ENCODE data around the gene ARHGEF3.
A peak's percentile ranks its signal among the peaks of the same experiment; 100 is the strongest.
"Not testable (repeated sequence)": the region's sequence is repeated elsewhere in the genome, so short reads cannot be mapped to it uniquely, and the experiment has no call there.

Gene ARHGEF3

DNA sequence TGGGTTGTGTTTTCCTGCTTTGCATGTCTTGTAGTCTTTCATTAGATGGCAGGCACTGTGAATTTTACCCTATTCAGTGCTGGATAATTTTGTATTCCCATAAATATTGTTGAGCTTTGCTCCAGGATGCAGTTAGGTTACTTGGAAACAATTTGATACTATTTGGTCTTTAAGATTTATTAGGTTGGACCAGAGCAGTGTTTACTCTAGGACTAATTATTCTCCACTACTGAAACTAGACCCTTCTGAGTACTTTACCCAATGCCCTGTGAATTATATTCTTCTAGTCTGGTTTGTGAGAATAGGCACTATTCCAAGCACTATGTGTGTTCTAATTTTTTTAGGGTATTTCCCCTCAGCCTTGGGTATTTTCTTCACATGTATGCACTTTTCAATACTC lies 80.9 kb downstream of the ARHGEF3 start:
- no peak for DNase-seq

DNA sequence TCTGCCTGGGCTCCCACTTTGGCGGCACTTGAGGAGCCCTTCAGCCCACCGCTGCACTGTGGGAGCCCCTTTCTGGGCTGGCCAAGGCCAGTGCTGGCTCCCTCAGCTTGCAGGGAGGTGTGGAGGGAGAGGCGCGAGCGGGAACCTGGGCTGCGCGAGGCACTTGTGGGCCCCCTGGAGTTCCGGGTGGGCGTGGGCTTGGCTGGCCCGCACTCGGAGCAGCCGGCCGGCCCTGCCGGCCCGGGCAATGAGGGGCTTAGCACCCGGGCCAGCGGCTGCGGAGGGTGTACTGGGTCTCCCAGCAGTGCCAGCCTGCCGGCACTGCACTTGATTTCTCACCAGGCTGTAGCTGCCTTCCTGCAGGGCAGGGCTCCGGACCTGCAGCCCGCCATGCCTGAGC lies 82.9 kb downstream of the ARHGEF3 start:
- DNase-seq: not testable (repeated sequence)

DNA sequence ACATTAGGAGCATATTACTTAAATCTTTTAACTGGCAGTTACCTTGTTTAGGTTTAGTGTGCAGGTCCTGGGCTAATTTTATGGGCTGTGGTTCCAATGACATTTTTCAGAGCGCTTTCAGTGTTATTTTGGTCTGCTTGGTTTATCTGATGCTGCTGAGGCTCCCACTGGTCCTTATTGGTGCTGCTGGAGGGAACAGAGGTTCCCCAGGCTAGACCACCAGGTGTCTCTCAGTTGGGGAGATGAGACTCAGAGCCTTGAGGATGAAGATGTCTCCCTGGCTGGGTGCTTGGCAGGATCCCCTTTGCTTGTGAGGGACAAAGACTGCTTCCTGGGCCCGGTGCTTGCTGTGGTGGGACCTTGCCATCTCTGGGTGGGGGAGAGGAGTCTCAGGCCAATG lies 90.4 kb downstream of the ARHGEF3 start:
- DNase-seq: no peak

DNA sequence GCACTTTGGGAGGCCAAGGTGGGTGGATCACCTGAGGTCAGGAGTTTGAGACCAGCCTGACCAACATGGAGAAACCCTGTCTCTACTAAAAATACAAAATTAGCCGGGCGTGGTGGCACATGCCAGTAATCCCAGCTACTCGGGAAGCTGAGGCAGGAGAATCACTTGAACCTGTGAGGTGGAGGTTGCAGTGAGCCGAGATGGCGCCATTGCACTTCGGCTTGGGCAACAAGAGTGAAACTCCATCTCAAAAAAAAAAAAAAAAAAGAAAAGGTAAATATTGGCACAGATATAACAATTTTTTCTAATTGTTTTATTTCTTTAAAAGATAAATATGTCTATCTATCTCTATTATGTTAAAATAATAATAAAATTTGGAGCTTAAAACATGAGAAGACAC lies 94.3 kb downstream of the ARHGEF3 start:
- DNase-seq: not testable (repeated sequence)

DNA sequence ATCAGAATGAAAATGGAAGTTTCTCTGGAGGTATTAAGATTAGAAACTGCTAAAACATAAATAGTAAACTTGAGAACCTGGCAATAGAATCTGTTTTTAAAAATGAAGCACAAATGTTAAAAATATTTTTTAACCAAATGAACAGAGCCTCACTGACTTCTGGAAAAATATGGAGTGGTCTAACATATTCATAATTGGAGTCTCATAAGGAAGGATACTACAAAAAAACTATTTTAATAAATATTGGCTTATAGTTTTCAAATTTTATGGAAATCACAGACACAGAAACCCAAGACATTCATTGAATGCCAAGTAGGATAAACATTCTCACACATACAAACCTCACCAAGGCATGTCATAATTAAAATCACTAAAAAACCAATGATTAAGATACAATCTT lies 95.1 kb downstream of the ARHGEF3 start:
- no peak for DNase-seq

DNA sequence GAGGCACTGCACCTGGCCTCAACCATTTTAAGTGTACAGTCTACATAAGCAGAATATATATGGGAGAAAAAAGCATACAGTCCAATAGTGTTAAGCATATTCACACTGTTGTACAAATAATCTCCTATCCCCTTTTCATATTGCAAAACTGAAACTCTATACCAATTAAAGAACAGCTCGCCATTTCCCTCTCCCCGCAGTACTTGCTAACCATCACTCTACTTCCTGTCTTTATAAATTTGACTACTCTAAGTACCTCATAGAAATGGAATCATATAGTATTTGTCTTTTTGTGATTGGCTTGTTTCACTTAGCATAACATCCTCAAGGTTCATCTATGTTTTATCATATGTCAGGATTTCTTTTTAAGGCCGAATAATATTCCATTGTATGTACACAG lies 97.0 kb downstream of the ARHGEF3 start:
- DNase-seq: no peak

DNA sequence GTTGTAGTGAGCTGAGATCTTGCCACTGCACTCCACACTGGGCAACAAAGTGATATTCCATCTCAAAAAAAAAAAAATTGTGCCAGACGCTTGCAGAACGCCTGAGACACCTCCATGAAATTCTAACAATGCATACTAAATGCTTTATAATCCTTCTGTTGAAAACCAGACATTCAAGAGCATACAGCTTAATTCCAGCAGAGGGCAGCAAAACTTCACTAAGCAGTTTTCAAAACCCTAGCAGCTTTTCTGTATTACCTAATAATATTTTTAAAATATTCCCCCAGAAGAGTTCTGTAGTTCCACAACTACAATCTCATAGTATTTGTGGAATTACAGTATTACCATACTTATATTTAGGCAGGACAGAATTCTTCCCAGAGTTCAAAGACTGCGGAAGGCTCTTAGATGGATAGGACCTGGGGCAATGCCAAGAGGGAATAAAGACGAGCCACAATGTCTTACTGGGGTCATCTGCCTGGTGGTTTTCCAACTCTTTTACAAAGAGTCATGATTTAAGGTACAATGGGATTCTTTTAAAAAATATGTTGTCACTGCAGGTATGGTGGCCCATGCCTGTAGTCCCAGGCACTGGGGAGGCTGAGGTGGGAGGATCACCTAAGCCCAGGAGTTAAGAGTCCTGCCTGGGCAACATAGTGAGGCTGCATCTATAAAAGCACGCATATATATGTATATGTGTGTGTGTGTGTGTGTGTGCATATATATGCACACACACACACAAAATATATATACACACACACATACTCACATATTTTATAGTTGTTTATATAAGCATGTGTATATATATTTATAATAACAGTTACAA lies 99.0 kb downstream of the ARHGEF3 start:
- peak; percentile 64 for DNase-seq

DNA sequence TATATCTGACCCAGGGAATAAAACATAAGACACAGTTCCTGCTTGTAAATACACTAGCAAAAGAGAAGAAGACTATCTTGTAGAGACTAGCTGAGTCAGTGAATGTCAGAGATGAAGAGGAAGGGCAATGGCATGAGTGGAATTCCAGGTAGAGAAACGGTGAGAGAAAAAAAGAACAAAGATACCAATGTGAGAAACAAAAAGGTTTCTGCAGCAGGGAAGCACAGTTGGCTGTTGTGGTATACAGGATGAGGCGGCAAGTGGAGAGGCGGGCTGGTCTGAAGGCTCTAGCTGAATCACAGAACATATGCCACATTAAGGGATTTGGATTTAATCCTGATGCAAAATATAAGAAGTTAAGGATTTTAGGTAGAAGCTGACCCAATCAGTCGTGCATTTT lies 101.6 kb downstream of the ARHGEF3 start:
- no peak for DNase-seq

DNA sequence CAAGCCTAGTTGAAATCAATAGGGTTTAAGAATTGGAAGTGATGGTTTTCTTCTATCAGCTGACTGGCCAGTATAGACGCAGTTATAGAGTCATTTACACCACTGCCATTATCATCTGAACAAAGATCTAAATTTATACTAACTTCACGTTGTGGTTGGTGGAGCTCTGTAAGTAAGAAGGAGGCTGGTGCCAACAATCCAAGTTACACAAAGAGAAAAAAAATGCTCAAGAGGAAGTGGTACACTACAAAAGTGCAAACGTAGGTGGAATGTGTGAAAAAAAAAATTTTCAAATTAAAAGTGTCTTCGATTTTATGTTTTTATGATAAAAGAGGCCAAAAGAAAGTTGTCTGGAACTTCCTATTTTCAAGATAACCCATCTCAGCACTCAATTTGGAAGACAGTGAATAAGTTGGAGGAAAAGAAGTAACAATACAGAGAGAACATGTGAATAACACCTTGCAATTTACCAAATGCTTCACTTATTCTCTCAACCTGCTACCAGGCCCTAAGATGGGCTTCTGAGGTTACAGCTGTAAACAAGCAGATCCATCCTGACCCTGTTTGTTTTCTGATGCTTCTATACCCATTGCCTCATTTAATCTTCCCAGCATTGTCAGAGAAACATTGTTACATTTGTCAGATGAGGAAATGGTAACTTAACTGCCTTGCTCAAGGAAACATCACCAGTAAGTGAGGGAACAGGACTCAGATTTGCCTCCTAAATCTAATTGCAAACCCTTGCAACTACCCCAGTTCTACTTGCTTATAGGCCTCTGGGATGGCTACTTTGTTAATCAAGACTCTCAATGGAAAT lies 106.7 kb downstream of the ARHGEF3 start:
- no peak for DNase-seq

DNA sequence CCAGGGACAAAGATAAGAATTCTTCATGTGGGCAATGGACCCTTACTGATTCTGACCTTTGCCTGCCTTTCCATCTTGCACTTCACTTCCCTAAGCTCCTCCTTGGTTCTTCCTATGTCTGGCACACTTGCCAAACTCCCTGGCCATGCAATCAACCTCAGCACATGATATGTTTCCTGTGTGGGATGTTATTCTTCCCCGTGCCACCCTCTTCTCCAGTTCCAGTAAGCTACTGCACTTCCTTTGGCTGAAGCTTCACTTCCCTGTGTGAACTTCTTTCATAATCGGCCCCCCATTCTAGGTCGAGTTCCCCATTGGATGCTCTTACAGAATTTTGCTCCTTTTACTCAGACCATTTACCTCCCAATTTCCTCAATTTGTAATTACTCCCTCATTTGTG lies 108.0 kb downstream of the ARHGEF3 start:
- no peak for DNase-seq

DNA sequence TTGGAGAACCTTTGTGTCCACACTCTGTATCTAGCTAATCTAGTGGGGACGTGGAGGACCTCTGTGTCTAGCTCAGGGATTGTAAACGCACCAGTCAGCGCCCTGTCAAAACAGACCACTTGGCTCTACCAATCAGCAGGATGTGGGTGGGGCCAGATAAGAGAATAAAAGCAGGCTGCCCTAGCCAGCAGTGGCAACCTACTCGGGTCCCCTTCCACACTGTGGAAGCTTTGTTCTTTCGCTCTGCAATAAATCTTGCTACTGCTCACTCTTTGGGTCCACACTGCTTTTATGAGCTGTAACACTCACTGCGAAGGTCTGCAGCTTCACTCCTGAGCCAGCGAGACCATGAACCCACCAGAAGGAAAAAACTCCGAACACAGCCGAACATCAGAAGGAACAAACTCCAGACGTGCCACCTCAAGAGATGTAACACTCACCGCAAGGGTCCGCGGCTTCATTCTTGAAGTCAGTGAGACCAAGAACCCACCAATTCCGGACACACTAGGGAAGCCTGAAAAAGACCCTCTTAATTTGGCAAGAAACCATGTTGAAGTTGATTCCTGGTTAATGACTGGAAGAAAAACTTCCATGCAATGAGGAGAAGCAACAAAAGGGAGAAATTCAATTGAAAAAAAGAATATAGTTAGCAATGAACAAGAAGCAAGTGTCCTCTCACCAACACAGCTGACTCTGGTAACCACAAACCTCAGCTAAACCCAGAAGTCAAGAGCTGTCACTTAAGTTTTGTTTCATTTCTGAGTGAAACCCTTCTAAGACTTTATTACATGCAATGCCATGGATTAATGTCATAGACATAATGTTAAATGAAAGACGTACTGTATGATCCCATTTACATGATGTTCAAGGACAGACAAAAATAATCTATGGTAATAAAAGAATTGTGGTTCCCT lies 109.0 kb downstream of the ARHGEF3 start:
- DNase-seq: not testable (repeated sequence)

DNA sequence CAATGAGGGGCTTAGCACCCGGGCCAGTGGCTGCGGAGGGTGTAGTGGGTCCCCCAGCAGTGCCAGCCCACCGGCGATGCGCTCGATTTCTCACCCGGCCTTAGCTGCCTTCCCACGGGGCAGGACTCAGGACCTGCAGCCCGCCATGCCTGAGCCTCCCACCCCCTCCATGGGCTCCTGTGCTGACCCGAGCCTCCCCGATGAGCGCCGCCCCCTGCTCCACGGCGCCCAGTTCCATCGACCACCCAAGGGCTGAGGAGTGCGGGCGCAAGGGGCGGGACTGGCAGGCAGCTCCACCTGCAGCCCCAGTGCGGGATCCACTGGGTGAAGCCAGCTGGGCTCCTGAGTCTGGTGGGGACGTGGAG lies 109.8 kb downstream of the ARHGEF3 start:
- DNase-seq: not testable (repeated sequence)

DNA sequence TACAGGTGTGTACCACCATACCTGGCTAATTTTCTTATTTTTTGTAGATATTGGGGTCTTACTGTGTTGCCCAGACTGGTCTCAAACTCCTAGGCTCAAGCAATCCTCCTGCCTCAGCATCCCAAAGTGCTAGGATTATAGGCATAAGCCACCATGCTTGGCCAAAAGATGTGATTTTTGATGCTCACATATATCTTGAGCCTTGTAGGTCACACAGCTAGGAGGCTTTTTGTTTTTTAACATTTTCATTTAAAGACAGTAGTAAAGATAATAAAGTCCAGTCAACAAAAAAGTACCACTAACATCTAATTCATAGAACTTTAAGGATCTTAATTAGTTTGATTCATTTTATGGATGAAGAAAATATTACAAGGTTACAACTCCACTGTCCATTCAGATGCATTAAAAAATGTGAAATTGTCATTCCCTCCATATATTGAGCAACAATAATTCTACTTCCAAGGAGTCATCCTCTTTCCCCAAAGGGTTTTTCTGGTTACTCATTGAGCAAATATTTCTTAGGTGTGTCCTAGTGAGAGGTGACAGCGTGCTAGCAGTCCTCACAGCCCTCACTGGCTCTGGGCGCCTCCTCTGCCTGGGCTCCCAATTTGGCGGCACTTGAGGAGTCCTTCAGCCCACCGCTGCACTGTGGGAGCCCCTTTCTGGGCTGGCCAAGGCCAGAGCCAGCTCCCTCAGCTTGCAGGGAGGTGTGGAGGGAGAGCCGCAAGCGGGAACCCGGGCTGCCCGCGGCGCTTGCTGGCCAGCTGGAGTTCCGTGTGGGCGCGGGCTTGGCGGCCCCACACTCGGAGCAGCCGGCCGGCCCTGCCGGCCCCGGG lies 110.4 kb downstream of the ARHGEF3 start:
- DNase-seq: no peak

DNA sequence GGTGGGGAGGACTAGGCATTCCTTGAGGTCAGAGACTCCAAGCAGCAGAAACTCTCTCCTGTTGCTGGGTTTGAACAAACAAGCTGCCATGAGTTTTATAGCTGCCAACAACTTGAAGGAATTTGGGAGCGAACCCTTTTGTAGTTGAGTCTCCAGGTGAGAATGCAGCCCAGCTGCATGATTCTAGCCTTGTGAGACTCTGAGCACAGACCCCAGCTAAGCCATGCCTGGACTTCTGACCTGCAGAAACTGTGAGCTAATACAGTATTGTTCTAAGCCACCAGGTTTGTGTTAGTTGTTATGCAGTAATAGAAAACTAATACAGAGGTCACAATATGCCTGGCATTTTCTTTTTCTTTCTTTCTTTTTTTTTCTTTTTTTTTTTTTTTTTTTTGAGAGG lies 112.4 kb downstream of the ARHGEF3 start:
- DNase-seq: no peak

DNA sequence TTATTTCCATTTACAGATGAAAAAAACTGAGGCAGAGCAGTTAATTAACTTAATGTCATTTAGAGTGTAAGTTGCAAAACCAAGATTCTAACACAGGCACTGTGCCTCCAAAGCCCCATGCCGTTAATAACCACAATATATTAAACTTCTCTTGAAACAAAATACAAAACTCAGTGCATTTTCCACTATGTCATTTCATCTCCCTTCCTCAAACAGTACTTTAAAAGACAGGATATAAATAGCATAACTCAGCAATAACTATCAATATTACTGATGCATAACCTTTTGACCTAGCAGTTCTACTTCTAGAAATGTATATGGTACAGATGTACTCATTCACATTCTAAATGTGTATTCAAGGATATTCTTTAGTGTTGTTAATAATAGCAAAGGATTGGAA lies 113.6 kb downstream of the ARHGEF3 start:
- no peak for DNase-seq

DNA sequence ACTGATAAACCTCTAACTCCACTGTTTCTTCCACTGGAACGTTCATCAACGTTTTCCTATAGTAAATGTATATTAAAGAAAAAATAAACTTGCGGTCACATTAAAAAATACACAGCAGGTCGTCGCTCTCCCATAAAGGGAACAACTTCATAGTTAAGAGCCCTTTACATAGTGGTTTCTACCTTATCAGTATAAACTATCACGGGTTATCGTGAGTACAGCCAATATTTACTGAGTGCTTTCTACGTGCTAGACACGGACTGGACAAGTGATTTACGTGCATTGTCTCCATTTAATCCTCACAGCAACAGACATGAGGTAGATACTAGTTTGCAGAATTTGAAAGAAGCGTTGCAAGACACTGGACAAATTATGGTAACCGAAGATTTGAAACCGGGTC lies 117.7 kb downstream of the ARHGEF3 start:
- DNase-seq: no peak

DNA sequence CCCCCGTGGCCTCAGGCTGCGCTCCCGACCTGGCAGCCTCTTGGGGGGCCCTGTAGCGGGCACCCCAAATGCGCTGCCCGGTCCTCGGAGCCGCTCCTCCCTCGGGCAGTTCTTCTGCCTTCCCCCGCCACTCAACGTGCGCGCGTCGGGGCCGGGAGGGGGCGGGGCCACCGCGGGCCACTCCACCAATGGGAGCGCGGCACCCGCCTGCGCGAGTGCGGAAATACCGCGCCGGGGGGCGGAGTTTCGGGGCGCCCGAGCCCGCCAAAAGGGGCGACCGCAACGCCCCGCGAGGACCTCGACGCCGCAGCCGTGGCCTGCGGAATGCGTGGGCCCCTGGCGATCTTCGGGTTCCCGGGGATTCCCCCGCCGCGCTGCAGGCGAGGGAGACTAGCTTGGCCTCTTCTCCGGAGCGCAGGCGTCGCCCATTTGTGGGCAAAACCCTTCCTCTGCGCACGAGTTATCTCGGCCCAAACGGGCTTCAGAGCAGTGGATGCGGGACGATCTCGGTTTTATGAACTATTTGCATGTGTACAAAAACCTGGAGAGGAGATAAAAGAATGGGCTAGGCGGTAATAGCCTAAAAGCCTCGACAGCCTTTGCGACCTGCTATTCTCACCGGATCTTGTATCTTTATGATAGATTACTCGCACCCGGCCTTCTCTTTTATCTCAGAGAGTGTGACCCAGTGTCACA lies 118.5 kb downstream of the ARHGEF3 start, which contains the start of gene TASOR:
Gene TASOR (minus strand): TSS at position 144 of the 696 bp plus-strand sequence. CDS start 259 bp downstream, outside the sequence.
- peak; percentile 37 for DNase-seq

DNA sequence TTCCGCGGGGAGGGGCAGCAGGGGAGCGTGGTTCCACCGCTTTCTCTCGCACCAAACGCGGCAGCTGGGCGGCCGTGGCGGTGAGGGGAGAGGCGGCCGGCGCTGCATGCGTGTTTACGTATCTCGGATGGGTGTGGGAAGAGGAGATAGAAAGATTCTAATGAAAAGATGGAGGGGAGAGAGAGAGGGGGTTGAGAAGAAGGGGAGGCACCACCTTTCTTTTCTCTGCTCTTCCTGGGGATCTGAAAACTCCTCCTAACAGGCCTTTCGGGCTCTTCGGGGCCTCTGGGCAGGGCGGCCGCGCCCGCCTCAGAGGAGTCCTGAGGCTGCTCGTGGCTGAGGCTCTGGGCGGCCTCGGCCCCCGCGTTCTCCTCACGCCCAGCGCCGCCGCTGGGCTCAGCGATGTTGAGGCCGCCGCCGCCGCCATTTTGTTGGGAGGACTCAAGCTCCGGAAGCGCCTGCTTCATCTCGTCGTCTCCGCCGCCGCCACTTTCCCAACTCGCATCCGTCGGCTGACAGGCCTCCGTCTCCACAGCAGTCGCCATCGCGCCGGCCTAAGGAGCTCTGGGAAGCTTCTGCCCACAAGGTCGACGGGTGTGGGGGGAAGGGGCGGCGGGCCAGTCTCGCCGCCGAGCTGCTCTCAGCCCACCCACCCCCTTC lies 119.2 kb downstream of the ARHGEF3 start:
- DNase-seq: peak; percentile 39

DNA sequence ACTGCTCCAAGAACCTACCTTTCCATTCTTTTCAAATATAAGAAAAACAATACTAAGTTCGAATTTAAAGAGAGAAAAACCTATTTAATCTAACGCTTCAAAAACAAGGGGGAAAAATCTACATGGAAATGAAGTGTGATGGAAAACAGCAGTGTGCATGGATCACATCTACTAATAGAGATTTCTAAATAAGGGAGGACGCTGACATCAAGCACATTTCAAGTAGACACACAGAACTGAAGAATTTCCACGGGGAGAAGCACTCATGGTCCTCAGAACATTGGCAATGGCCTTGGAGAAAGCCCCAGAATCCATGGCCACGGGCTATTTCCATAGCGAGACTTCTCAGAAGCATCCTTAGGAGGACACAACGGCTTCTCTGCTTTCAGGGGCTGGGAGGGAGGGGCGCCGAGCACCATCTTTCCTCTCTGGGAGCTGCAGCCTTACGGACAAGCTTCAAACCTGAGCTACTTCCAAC lies 119.7 kb downstream of the ARHGEF3 start:
- DNase-seq: no peak

DNA sequence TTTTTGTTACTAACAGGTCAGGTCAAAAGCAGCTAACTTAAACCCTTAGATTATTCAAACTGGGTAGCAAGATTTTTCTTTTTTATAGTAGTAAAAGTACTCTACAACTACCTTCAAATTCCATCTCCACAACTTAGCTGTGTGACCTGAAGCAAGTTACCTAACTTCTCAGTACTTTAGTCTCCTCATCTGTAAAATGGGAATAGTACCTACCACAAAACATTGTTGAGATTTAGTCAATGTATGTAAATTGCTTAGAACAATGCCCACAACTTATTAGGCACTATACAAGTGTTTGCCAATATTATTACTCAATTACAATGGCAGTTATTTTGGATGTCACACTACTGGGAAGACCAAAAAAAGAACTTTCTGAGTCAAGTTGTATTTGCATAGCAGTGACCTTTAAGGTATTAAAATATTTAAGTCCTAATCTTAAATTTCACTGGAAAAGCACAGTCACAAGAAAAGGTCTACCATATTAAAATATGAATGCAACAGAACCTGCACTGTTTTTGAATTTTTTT lies 121.6 kb downstream of the ARHGEF3 start:
- DNase-seq: no peak
